ENCODE measurements around the gene WASF2.

The WASF2 gene

GRCh38 chr1:27374362-27375086, 115.4 kb downstream of the WASF2 start, which contains the start of gene FCN3:
TSS of gene FCN3 (minus strand) at chr1:27374824. CDS start at chr1:27374818, 6 bp downstream.
- no peak for DNase-seq (ENCODE audit: low read depth)

- no peak for DNase-seq (ENCODE audit: low read depth)
Observed at GRCh38 chr1:27372808-27373690, 116.9 kb downstream of the WASF2 start.

GRCh38 chr1:27372022-27372807, 117.8 kb downstream of the WASF2 start:
- no peak for DNase-seq (ENCODE audit: low read depth)

GRCh38 chr1:27368869-27369582, 120.9 kb downstream of the WASF2 start:
- DNase-seq (ENCODE audit: low read depth), result no peak

- DNase-seq (ENCODE audit: low read depth), result no peak
Observed at GRCh38 chr1:27367160-27367650, 122.8 kb downstream of the WASF2 start.

- no peak for DNase-seq (ENCODE audit: low read depth)
Observed at GRCh38 chr1:27366411-27367159, 123.4 kb downstream of the WASF2 start, which contains the start of gene MAP3K6. TSS of gene MAP3K6 (minus strand) at chr1:27366961. CDS start at chr1:27366597, 364 bp downstream.

- DNase-seq (ENCODE audit: low read depth), result no peak
Observed at GRCh38 chr1:27366113-27366410, 123.9 kb downstream of the WASF2 start.

- DNase-seq (ENCODE audit: low read depth), result peak; percentile 50
Observed at GRCh38 chr1:27365372-27366112, 124.4 kb downstream of the WASF2 start.

GRCh38 chr1:27364696-27365371, 125.1 kb downstream of the WASF2 start:
- DNase-seq (ENCODE audit: low read depth), result no peak

- DNase-seq (ENCODE audit: low read depth), result no peak
Observed at GRCh38 chr1:27363766-27364695, 125.9 kb downstream of the WASF2 start.

GRCh38 chr1:27361553-27361952, 128.4 kb downstream of the WASF2 start:
- no peak for DNase-seq (ENCODE audit: low read depth)

GRCh38 chr1:27361044-27361402, 128.9 kb downstream of the WASF2 start:
- DNase-seq (ENCODE audit: low read depth), result no peak

- DNase-seq (ENCODE audit: low read depth), result no peak
Observed at GRCh38 chr1:27360159-27361043, 129.6 kb downstream of the WASF2 start.

GRCh38 chr1:27359822-27360158, 130.2 kb downstream of the WASF2 start:
- DNase-seq (ENCODE audit: low read depth), result no peak

GRCh38 chr1:27358928-27359313, 131.0 kb downstream of the WASF2 start:
- DNase-seq (ENCODE audit: low read depth), result no peak

- no peak for DNase-seq (ENCODE audit: low read depth)
Observed at GRCh38 chr1:27358038-27358927, 131.7 kb downstream of the WASF2 start.
